DND-41 (cell line): ENCODE results near the gene PSD.

ENCODE experiments used
- ATAC-seq: fragments of 200-7000 bp; cut with Tn5 transposase; 3 replicates; pipeline ENCODE4 v1.9.1; 2021; ENCODE audit warnings: low read depth; ENCODE audit not compliant: insufficient read depth
- DNase-seq: peaks from one replicate; pipeline ENCODE4 v3.0.0-alpha.2; 2020
- H2AFZ ChIP-seq: 2 replicates; pipeline ENCODE4 v1.6.0; 2012; ENCODE audit warnings: low read depth, low read length
- H3K27ac ChIP-seq: 2 replicates; pipeline ENCODE4 v1.5.1; 2012; ENCODE audit warnings: low read length, inconsistent platforms
- H3K27me3 ChIP-seq: fragments of 200-600 bp; sonication (generic); 2 replicates; pipeline ENCODE4 v1.6.0; 2012; ENCODE audit warnings: low read length, mild to moderate bottlenecking, inconsistent platforms; ENCODE audit not compliant: insufficient read depth, poor library complexity
- H3K36me3 ChIP-seq: 2 replicates; pipeline ENCODE4 v1.5.1; 2012; ENCODE audit warnings: low read length, inconsistent platforms; ENCODE audit not compliant: insufficient read depth
- H3K4me1 ChIP-seq: 2 replicates; pipeline ENCODE4 v1.5.1; 2012; ENCODE audit warnings: mild to moderate bottlenecking, low read length; ENCODE audit not compliant: insufficient read depth
- H3K4me2 ChIP-seq: 2 replicates; pipeline ENCODE4 v1.6.0; 2012; ENCODE audit warnings: mild to moderate bottlenecking, moderate library complexity, low read length, inconsistent platforms; ENCODE audit not compliant: insufficient read depth
- H3K4me3 ChIP-seq, 2 experiments: fragments of 200-600 bp in 1 of 2; shearing (Covaris generic) in 1 of 2; 2 replicates each; pipeline ENCODE4 v1.5.1; 2012 to 2016; ENCODE audit warnings: inconsistent platforms in 2 of 2, low read length in 2 of 2, mild to moderate bottlenecking in 2 of 2, low read depth in 1 of 2, moderate library complexity in 1 of 2
- H3K79me2 ChIP-seq: 2 replicates; pipeline ENCODE4 v1.6.0; 2012; ENCODE audit warnings: low read length, inconsistent platforms; ENCODE audit not compliant: insufficient read depth
- H3K9ac ChIP-seq: 2 replicates; pipeline ENCODE4 v1.6.0; 2012; ENCODE audit warnings: low read depth, mild to moderate bottlenecking, inconsistent platforms, low read length, moderate library complexity
- H3K9me3 ChIP-seq: 2 replicates; pipeline ENCODE4 v1.5.1; 2012; ENCODE audit warnings: low read length, moderate library complexity, mild to moderate bottlenecking, inconsistent platforms; ENCODE audit not compliant: insufficient read depth, severe bottlenecking
- H4K20me1 ChIP-seq: 2 replicates; pipeline ENCODE4 v1.6.0; 2012; ENCODE audit warnings: low read length; ENCODE audit not compliant: insufficient read depth
- CTCF ChIP-seq: IDR thresholded peaks from 2 replicates; pipeline ENCODE4 v1.5.1; 2012; ENCODE audit warnings: borderline replicate concordance, low read length, moderate library complexity, mild to moderate bottlenecking; ENCODE audit not compliant: poor library complexity, severe bottlenecking; ENCODE audit errors: extremely low read depth
- EZH2 ChIP-seq: IDR thresholded peaks from 3 replicates; pipeline ENCODE4 v1.6.1; 2012; ENCODE audit warnings: borderline replicate concordance, low read depth, mild to moderate bottlenecking, moderate library complexity, low read length, inconsistent platforms; ENCODE audit not compliant: severe bottlenecking

Gene PSD

GRCh38 chr10:102400598-102401341 lies 17.8 kb downstream of the PSD start:
- Histone ChIP-seq H3K79me2 (0 out of 2 replicates have a peak, but pooled peaks cover 2% of the 10 kb centered on the region), H3K9ac (no peak overlapping the region), H3K27me3 (no peaks in the 10 kb centered on the region), H3K9me3 (no peaks in the 10 kb centered on the region), H3K27ac (no peak overlapping the region), H3K4me1 (peaks cover 31% of the 10 kb centered on the region), H3K4me3 (no peak overlapping the region), H4K20me1 (0 out of 2 replicates have a peak, but pooled peaks cover 3% of the 10 kb centered on the region), H3K36me3 (no peaks in the 10 kb centered on the region), H3K4me2 (no peak overlapping the region), H2AFZ (no peak overlapping the region)
- ATAC-seq = no peak
- TF ChIP-seq CTCF (no peak), EZH2 (no peak)
- DNase-seq = no peak

DNA sequence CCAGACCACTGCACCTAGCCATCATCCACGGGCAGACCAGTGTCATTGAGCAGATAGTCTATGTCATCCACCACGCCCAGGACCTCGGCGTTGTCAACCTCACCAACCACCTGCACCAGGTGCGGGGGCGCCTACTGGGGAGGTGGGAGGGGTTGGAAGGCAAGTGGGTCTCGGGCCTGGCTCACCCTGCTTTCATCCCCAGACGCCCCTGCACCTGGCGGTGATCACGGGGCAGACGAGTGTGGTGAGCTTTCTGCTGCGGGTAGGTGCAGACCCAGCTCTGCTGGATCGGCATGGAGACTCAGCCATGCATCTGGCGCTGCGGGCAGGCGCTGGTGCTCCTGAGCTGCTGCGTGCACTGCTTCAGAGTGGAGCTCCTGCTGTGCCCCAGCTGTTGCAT lies 18.5 kb downstream of the PSD start:
- no peak for TF ChIP-seq CTCF
- TF ChIP-seq EZH2 = no peak
- no peak for DNase-seq
- Histone ChIP-seq H3K4me3 (peak overlapping the region in 1 of 2 experiments; percentile 74; a peak in 2 of 4 replicates), H3K27ac (peak overlapping the region; percentile 66; the same call in 1 of the 2 replicates), H3K4me2 (peak overlapping the region; percentile 78), H3K36me3 (no peaks in the 10 kb centered on the region), H3K27me3 (no peaks in the 10 kb centered on the region), H3K79me2 (0 out of 2 replicates have a peak, but pooled peaks cover 2% of the 10 kb centered on the region), H4K20me1 (0 out of 2 replicates have a peak, but pooled peaks cover 3% of the 10 kb centered on the region), H3K4me1 (peaks cover 36% of the 10 kb centered on the region), H3K9ac (peak overlapping the region; percentile 74), H2AFZ (peak overlapping the region; percentile 79), H3K9me3 (no peaks in the 10 kb centered on the region)
- no peak for ATAC-seq

GRCh38 chr10:102399217-102400021 lies 19.2 kb downstream of the PSD start:
- Histone ChIP-seq H3K9me3 (no peaks in the 10 kb centered on the region), H3K27me3 (no peaks in the 10 kb centered on the region), H2AFZ (peak overlapping the region; percentile 79), H3K4me1 (peaks cover 43% of the 10 kb centered on the region), H3K79me2 (0 out of 2 replicates have a peak, but pooled peaks cover 2% of the 10 kb centered on the region), H3K36me3 (no peaks in the 10 kb centered on the region), H3K9ac (peak overlapping the region; percentile 74), H3K4me3 (peak overlapping the region; percentile 57 to 74; a peak in 3 of 4 replicates), H3K27ac (peak overlapping the region; percentile 66), H3K4me2 (peak overlapping the region; percentile 78), H4K20me1 (0 out of 2 replicates have a peak, but pooled peaks cover 8% of the 10 kb centered on the region)
- ATAC-seq (peak; percentile 82), DNase-seq (peak; percentile 90)
- TF ChIP-seq CTCF (peak; percentile 97), EZH2 (no peak)
